GM12878 (cell line): ENCODE results near the gene TRIM45. TPM values are rescaled to one million over a fixed set of nuclear protein-coding genes. Genes with fewer than 3 reads are reported as not detected.
A peak's percentile ranks its signal among the peaks of the same experiment; 100 is the strongest.

Experiments used
- ATAC-seq: fragments of 200-7000 bp; cut with Tn5 transposase; 3 replicates; pipeline ENCODE4 v1.9.1; 2020; ENCODE audit warnings: mild to moderate bottlenecking, moderate library complexity
- BruUV-seq: library from RNA; stranded (reverse); fragments of 400-500 nt; replicated peaks from 2 replicates; lab custom pipeline; 2021; lab: Mats Ljungman, UMichigan
- CTCF ChIA-PET: fragments of 300-600 bp; sonication (Branson Sonifier 250); formaldehyde crosslinking; extraction: SDS; loops from one replicate; lab custom pipeline; 2021; ENCODE audit warnings: inconsistent platforms; lab: Yijun Ruan, JAX
- POLR2A ChIA-PET: fragments of 350-600 bp; formaldehyde crosslinking; extraction: SDS; loops from one replicate; lab custom pipeline; 2021; ENCODE audit warnings: inconsistent platforms; lab: Charles Lee
- RAD21 ChIA-PET: fragments of 300-600 bp; sonication (Branson Sonifier 250); formaldehyde crosslinking; loops from one replicate; lab custom pipeline; 2023; ENCODE audit warnings: antibody characterized with exemption; ENCODE audit not compliant: unreplicated experiment; lab: Charles Lee
- SMC1A ChIA-PET: fragments of 300-600 bp; sonication (Branson Sonifier 250); formaldehyde crosslinking; loops from one replicate; lab custom pipeline; 2023; ENCODE audit not compliant: unreplicated experiment, uncharacterized antibody; lab: Charles Lee
- DNase-seq: peaks from one replicate; pipeline ENCODE4 v3.0.0-alpha.2; 2011; ENCODE audit warnings: low read depth, low spot score
- FAIRE-seq: peaks from 3 replicates; lab custom pipeline; 2011; peaks lifted over from hg19 to GRCh38; lab: Jason Lieb, UNC
- H2AFZ ChIP-seq: 2 replicates; pipeline ENCODE4 v1.6.0; 2011; ENCODE audit warnings: low read depth, low read length, control low read depth; ENCODE audit not compliant: control insufficient read depth
- H3K27ac ChIP-seq: 2 replicates; pipeline ENCODE4 v1.5.1; 2011; ENCODE audit warnings: control low read depth; ENCODE audit not compliant: control insufficient read depth, insufficient read depth
- H3K27me3 ChIP-seq, 2 experiments: replicated peaks in 1 of 2; 2 replicates each; pipeline versions ENCODE4 v1.6.0 to v1.6.1; 2011; ENCODE audit warnings: low read length in 1 of 2; ENCODE audit not compliant: control insufficient read depth in 2 of 2, insufficient read depth in 2 of 2
- H3K36me3 ChIP-seq, 2 experiments: 2 replicates each; pipeline ENCODE4 v1.5.1; 2011; ENCODE audit warnings: low read length in 1 of 2; ENCODE audit not compliant: control insufficient read depth in 2 of 2, insufficient read depth in 2 of 2
- H3K4me1 ChIP-seq: 2 replicates; pipeline ENCODE4 v1.6.1; 2011; ENCODE audit warnings: mild to moderate bottlenecking, low read length, moderate library complexity, mixed read lengths; ENCODE audit not compliant: control insufficient read depth, insufficient read depth
- H3K4me2 ChIP-seq: 2 replicates; pipeline ENCODE4 v1.6.0; 2011; ENCODE audit warnings: control low read depth; ENCODE audit not compliant: control insufficient read depth, insufficient read depth
- H3K4me3 ChIP-seq: fragments of 200-600 bp; sonication (generic); 2 replicates; pipeline ENCODE4 v1.5.1; 2016
- H3K79me2 ChIP-seq: 2 replicates; pipeline ENCODE4 v1.6.0; 2011; ENCODE audit warnings: low read length; ENCODE audit not compliant: control insufficient read depth, insufficient read depth
- H3K9ac ChIP-seq: 2 replicates; pipeline ENCODE4 v1.8.0; 2011; ENCODE audit warnings: low read length, control low read depth, mixed read lengths; ENCODE audit not compliant: control insufficient read depth, insufficient read depth
- H3K9me3 ChIP-seq: replicated peaks from 3 replicates; pipeline ENCODE4 v1.5.1; 2011; ENCODE audit warnings: mild to moderate bottlenecking, low read length; ENCODE audit not compliant: control insufficient read depth, insufficient read depth
- H4K20me1 ChIP-seq: 2 replicates; pipeline ENCODE4 v1.6.0; 2011; ENCODE audit not compliant: control insufficient read depth, insufficient read depth
- ATF2 ChIP-seq: IDR thresholded peaks from 2 replicates; pipeline ENCODE4 v1.6.1; 2012; ENCODE audit warnings: low read length, inconsistent platforms
- EZH2 ChIP-seq: IDR thresholded peaks from 2 replicates; pipeline ENCODE4 v1.6.1; 2012; ENCODE audit warnings: low read depth, mild to moderate bottlenecking, control low read depth, inconsistent platforms, low read length, borderline replicate concordance; ENCODE audit not compliant: control insufficient read depth
- HDAC2 ChIP-seq: fragments of 200-600 bp; sonication (generic); IDR thresholded peaks from 2 replicates; pipeline ENCODE4 v1.6.1; 2017
- MYC ChIP-seq: IDR thresholded peaks from 2 replicates; pipeline ENCODE4 v1.6.1; 2011; ENCODE audit warnings: mild to moderate bottlenecking, low read length, moderate library complexity, inconsistent platforms; ENCODE audit not compliant: insufficient read depth, insufficient replicate concordance, insufficient read length, severe bottlenecking
- NFYB ChIP-seq: IDR thresholded peaks from 2 replicates; pipeline ENCODE4 v1.6.1; 2011; ENCODE audit warnings: low read depth, mild to moderate bottlenecking, low read length, improper control_type of control experiment, moderate library complexity; ENCODE audit not compliant: insufficient read depth
- NKRF ChIP-seq: fragments of 450-650 bp; conservative IDR thresholded peaks from 2 replicates; pipeline ENCODE4 v1.6.1; 2017; ENCODE audit warnings: mild to moderate bottlenecking, moderate library complexity
- RB1 ChIP-seq: fragments of 450-650 bp; formaldehyde crosslinking; IDR thresholded peaks from 2 replicates; pipeline ENCODE4 v1.6.1; 2017; ENCODE audit warnings: mild to moderate bottlenecking, borderline replicate concordance
- RUNX3 ChIP-seq: IDR thresholded peaks from 2 replicates; pipeline ENCODE4 v1.6.1; 2012; ENCODE audit warnings: low read length, inconsistent platforms
- SMAD5 ChIP-seq: IDR thresholded peaks from 2 replicates; pipeline ENCODE4 v1.6.1; 2016; ENCODE audit warnings: antibody characterized with exemption, low read depth
- USF2 ChIP-seq: IDR thresholded peaks from 2 replicates; pipeline ENCODE4 v1.6.1; 2011; ENCODE audit warnings: low read depth, low read length, improper control_type of control experiment, borderline replicate concordance
- ZNF622 ChIP-seq: fragments of 450-650 bp; IDR thresholded peaks from 2 replicates; pipeline ENCODE4 v1.6.1; 2017; ENCODE audit warnings: mild to moderate bottlenecking, inconsistent platforms
- WGBS: methylation state at CpG from one replicate; pipeline ENCODE4 v1.1.6; 2016; ENCODE audit warnings: low lambda C conversion rate; ENCODE audit not compliant: insufficient replicate concordance, insufficient coverage; ENCODE audit errors: missing lambda C conversion rate; 5-methylcytosine and 5-hydroxymethylcytosine counted together
- in situ Hi-C: fragments of 300-500 bp; cut with MboI; formaldehyde crosslinking; loops from 9 replicates; pipeline ENCODE4 v1.14.3; 2018; ENCODE audit warnings: mixed read lengths
- intact Hi-C: fragments of 100-400 bp; cut with micrococcal nuclease; formaldehyde crosslinking; loops from one replicate; pipeline ENCODE4 v1.14.2; 2022; ENCODE audit not compliant: unreplicated experiment
- polyA plus RNA-seq, 11 experiments: library from polyadenylated mRNA; depleted of rRNA in 4 of 11; unstranded in 6 of 11; stranded (reverse) in 5 of 11; fragments of >200 nt; fragmentation: Nextera tagmentation in 4 of 11; fragmentation: Illumina TruSeq in 1 of 11; extraction: Ambion mirVana in 4 of 11; extraction: Trizol in 1 of 11; gene quantifications; 1 replicate in 1 of 11; 2 replicates in 10 of 11; pipeline versions ENCODE4 v1.2.1 to v1.2.3, GENCODE V29; 2011 to 2016; ENCODE audit warnings: inconsistent platforms in 2 of 11, missing spikeins in 2 of 11, low read depth in 1 of 11
- total RNA-seq, 4 experiments: library from RNA; depleted of rRNA in 3 of 4; stranded (reverse); fragments of >200 nt in 3 of 4; fragmentation: Illumina TruSeq in 1 of 4; extraction: Trizol in 1 of 4; gene quantifications; 2 replicates each; pipeline versions ENCODE4 v1.2.1 to v1.2.3, GENCODE V29; 2013 to 2021
- TF ChIP-seq, protein P1 (sequence below): fragments of 150-350 bp; IDR thresholded peaks from 2 replicates; pipeline ENCODE4 v1.6.1; 2014; ENCODE audit warnings: mild to moderate bottlenecking, low read depth, low read length
- TF ChIP-seq, protein P2 (sequence below): fragments of 450-650 bp; IDR thresholded peaks from 2 replicates; pipeline ENCODE4 v1.6.1; 2018; ENCODE audit warnings: borderline replicate concordance, mild to moderate bottlenecking; ENCODE audit not compliant: partially characterized antibody

Gene TRIM45
- total and polyA plus RNA-seq, 10 of the 15 experiments (the other 5 are each of a cell fraction or from before 2014, with no cell fraction given) = 0.31 to 0.86 (median 0.46) TPM

DNA sequence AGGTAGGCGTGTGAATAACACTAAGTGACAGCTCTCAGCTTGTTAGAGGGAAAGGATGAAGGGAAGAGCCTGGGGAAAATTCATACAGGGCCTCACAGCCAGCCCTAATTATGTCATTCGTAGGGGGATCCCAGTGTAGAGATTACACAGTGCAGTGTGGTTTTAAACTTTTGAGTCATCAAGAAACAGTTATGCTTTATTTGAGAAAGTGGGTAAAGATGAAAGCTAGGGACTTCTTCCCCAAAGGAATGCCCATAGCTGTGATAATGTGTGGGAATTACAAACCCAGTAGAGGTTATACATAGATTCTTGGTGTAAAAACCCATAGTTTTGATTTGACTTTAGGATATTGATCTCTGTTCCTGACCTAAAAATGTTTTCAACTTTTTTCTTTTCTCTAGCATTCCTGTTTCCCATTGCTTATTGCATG is 59.5 kb downstream of the TRIM45 start:
- Histone ChIP-seq H3K79me2 (peaks cover 78% of the 10 kb centered on the region), H3K27ac (peak overlapping the region; percentile 82), H3K9me3 (no peaks in the 10 kb centered on the region), H3K4me2 (peak overlapping the region; percentile 73), H3K27me3 (no peaks in the 10 kb centered on the region), H2AFZ (no peak overlapping the region), H4K20me1 (no peaks in the 10 kb centered on the region), H3K4me3 (peak overlapping the region; percentile 84; the same call in 1 of the 2 replicates), H3K36me3 (no peaks in the 10 kb centered on the region; a peak in 1 of 4 replicates), H3K9ac (peak overlapping the region; percentile 40; the same call in 1 of the 2 replicates), H3K4me1 (peaks cover 4% of the 10 kb centered on the region)
- POLR2A ChIA-PET = interaction anchor here (0.8 to 1.3 kb wide), 6 partner anchors 10 to 323 kb away, joined by 3 to 6 read pairs (median 4); no protein-coding TSS in a partner anchor
- peak; percentile 43 for ATAC-seq
- SMC1A ChIA-PET = interaction anchor here (0.7 to 1.9 kb wide), 12 partner anchors 9 to 585 kb away, joined by 3 to 14 read pairs (median 3); no protein-coding TSS in a partner anchor
- peak; percentile 69 for DNase-seq
- in situ Hi-C loops (no loop called here), intact Hi-C loops (loop anchor here (2.0 to 10.0 kb wide), 4 partner anchors 235 to 685 kb away; partner anchors contain the start of gene MAN1A2)
- RAD21 ChIA-PET = interaction anchor here (0.8 to 2.4 kb wide), 14 partner anchors 10 to 510 kb away, joined by 3 to 12 read pairs (median 4); partner anchors contain the start of gene CD101
- no TSS peak for BruUV-seq
- CTCF ChIA-PET = interaction anchor here (0.6 to 1.7 kb wide), 12 partner anchors 9 to 379 kb away, joined by 3 to 6 read pairs (median 3); no protein-coding TSS in a partner anchor
- FAIRE-seq = peak; percentile 27
- 0% methylated on average over 2 of the region's 2 CpGs for WGBS
- TF ChIP-seq RB1 (no peak), MYC (no peak), NKRF (peak; percentile 56; the same call in 1 of the 2 replicates), ATF2 (peak; percentile 99), SMAD5 (0 out of 2 replicates have a peak, but pooled peaks have one; percentile 32), EZH2 (no peak), RUNX3 (peak; percentile 98), USF2 (no peak), HDAC2 (no peak), NFYB (no peak), ZNF622 (no peak)
- TF ChIP-seq, protein P1, sequence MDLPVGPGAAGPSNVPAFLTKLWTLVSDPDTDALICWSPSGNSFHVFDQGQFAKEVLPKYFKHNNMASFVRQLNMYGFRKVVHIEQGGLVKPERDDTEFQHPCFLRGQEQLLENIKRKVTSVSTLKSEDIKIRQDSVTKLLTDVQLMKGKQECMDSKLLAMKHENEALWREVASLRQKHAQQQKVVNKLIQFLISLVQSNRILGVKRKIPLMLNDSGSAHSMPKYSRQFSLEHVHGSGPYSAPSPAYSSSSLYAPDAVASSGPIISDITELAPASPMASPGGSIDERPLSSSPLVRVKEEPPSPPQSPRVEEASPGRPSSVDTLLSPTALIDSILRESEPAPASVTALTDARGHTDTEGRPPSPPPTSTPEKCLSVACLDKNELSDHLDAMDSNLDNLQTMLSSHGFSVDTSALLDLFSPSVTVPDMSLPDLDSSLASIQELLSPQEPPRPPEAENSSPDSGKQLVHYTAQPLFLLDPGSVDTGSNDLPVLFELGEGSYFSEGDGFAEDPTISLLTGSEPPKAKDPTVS = no peak
- TF ChIP-seq, protein P2, sequence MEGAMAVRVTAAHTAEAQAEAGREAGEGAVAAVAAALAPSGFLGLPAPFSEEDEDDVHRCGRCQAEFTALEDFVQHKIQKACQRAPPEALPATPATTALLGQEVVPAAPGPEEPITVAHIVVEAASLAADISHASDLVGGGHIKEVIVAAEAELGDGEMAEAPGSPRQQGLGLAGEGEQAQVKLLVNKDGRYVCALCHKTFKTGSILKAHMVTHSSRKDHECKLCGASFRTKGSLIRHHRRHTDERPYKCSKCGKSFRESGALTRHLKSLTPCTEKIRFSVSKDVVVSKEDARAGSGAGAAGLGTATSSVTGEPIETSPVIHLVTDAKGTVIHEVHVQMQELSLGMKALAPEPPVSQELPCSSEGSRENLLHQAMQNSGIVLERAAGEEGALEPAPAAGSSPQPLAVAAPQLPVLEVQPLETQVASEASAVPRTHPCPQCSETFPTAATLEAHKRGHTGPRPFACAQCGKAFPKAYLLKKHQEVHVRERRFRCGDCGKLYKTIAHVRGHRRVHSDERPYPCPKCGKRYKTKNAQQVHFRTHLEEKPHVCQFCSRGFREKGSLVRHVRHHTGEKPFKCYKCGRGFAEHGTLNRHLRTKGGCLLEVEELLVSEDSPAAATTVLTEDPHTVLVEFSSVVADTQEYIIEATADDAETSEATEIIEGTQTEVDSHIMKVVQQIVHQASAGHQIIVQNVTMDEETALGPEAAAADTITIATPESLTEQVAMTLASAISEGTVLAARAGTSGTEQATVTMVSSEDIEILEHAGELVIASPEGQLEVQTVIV = no peak
